Duodenal mucosa (tissue), 2 donors: ENCODE measurements around the gene P2RX4.

Source experiments
- H3K27ac ChIP-seq: one replicate; pipeline ENCODE4 v1.7.0; 2013; ENCODE audit warnings: low read depth, low read length
- H3K27me3 ChIP-seq, 2 donors: one replicate each; pipeline ENCODE4 v1.7.0; 2013; ENCODE audit warnings: low read length in 2 of 2, control low read depth in 1 of 2; ENCODE audit not compliant: insufficient read depth in 2 of 2, control insufficient read depth in 1 of 2
- H3K36me3 ChIP-seq, 2 donors: one replicate each; pipeline ENCODE4 v1.7.0; 2013; ENCODE audit warnings: low read length in 2 of 2, control low read depth in 1 of 2; ENCODE audit not compliant: insufficient read depth in 2 of 2, control insufficient read depth in 1 of 2
- H3K4me1 ChIP-seq, 2 donors: one replicate each; pipeline ENCODE4 v1.7.0; 2013; ENCODE audit warnings: low read length in 2 of 2, control low read depth in 1 of 2; ENCODE audit not compliant: insufficient read depth in 2 of 2, control insufficient read depth in 1 of 2
- H3K4me3 ChIP-seq, 2 donors: one replicate each; pipeline ENCODE4 v1.7.0; 2013; ENCODE audit warnings: low read length in 2 of 2, low read depth in 1 of 2
- H3K9ac ChIP-seq, 2 donors: one replicate each; pipeline ENCODE4 v1.7.0; 2013; ENCODE audit warnings: low read length in 2 of 2, low read depth in 1 of 2
- H3K9me3 ChIP-seq, 2 donors: one replicate each; pipeline ENCODE4 v1.7.0; 2013; ENCODE audit warnings: low read length in 2 of 2, control low read depth in 1 of 2; ENCODE audit not compliant: control insufficient read depth in 1 of 2

The P2RX4 gene

GRCh38 chr12:121239351-121240061 lies 29.6 kb downstream of the P2RX4 start:
- no peak overlapping the region for H3K4me3 ChIP-seq
- no peaks in the 10 kb centered on the region for H3K27me3 ChIP-seq
- H3K4me1 ChIP-seq: peaks cover 14 to 16% of the 10 kb centered on the region in 2 donors
- H3K36me3 ChIP-seq: peaks cover 16 to 53% of the 10 kb centered on the region in 2 donors
- no peak overlapping the region for H3K27ac ChIP-seq
- H3K9ac ChIP-seq: no peak overlapping the region
- no peaks in the 10 kb centered on the region for H3K9me3 ChIP-seq

- Histone ChIP-seq H3K9me3 (no peaks in the 10 kb centered on the region), H3K27ac (no peak overlapping the region), H3K9ac (no peak overlapping the region), H3K4me3 (no peak overlapping the region), H3K4me1 (peaks cover 14 to 16% of the 10 kb centered on the region in 2 donors), H3K27me3 (no peaks in the 10 kb centered on the region), H3K36me3 (peaks cover 22 to 55% of the 10 kb centered on the region in 2 donors)
These were observed 30.1 kb downstream of the P2RX4 start for GRCh38 chr12:121240062-121240420.

GRCh38 chr12:121240484-121241101 lies 30.7 kb downstream of the P2RX4 start:
- peak overlapping the region in 1 of 2 donors; percentile 36 for H3K4me3 ChIP-seq
- H3K27ac ChIP-seq: peak overlapping the region; percentile 26
- H3K36me3 ChIP-seq: peaks cover 23 to 59% of the 10 kb centered on the region in 2 donors
- peaks cover 14 to 16% of the 10 kb centered on the region in 2 donors for H3K4me1 ChIP-seq
- H3K9ac ChIP-seq: peak overlapping the region in 1 of 2 donors; percentile 35
- no peaks in the 10 kb centered on the region for H3K9me3 ChIP-seq
- no peaks in the 10 kb centered on the region for H3K27me3 ChIP-seq

DNA sequence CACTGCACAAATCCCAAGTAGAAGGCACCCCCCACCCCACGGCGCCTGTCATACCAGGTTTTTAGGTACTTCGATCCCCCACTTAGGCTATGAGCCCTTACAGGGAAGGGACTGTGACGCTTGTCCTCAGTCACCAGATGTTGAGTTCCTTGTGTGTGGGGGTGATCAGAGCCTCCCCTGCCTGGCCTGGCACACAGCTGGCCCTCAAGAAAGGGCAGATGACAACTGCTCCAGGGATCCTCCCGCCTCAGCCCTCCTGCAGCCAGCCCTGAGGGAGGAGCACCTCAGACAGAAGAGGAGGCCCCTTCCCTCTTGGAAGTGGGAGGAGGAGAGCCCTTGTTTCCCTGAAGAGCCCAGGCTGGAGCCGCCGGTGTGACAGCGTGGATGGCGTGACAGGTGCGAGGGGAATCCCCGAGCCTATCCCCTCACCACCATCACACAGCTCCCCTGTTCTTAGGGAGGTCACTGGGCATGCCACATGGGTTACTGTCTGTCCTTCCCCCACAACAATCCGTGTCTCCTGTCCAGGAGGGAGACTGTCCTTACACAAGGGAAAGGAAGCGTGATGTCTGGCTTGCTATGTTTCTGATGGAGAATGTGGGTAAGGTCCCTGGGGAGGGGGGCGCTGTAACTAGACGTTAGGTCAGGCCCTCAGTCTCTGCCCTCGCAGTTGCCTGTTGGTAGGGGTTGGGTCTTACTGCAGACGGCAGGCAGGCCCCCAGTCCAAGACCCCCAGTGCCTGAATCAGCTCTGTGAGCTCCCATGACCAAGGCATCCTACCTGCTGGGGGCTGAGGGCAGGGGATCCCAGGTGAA lies 31.4 kb downstream of the P2RX4 start:
- Histone ChIP-seq H3K4me3 (no peak overlapping the region), H3K27me3 (no peaks in the 10 kb centered on the region), H3K36me3 (peaks cover 23 to 54% of the 10 kb centered on the region in 2 donors), H3K4me1 (peaks cover 14 to 16% of the 10 kb centered on the region in 2 donors), H3K9me3 (no peaks in the 10 kb centered on the region), H3K9ac (peak overlapping the region in 1 of 2 donors; percentile 35), H3K27ac (no peak overlapping the region)

GRCh38 chr12:121245031-121245430 lies 35.1 kb downstream of the P2RX4 start:
- Histone ChIP-seq H3K27me3 (no peaks in the 10 kb centered on the region), H3K27ac (no peak overlapping the region), H3K4me3 (no peak overlapping the region), H3K4me1 (peaks cover 9 to 12% of the 10 kb centered on the region in 2 donors), H3K9me3 (no peaks in the 10 kb centered on the region), H3K36me3 (peaks cover 35 to 67% of the 10 kb centered on the region in 2 donors), H3K9ac (no peak overlapping the region)

- H3K36me3 ChIP-seq: peaks cover 41 to 71% of the 10 kb centered on the region in 2 donors
- H3K4me1 ChIP-seq: peaks cover 7% of the 10 kb centered on the region in 2 donors
- no peaks in the 10 kb centered on the region for H3K27me3 ChIP-seq
- H3K9ac ChIP-seq: no peak overlapping the region
- H3K9me3 ChIP-seq: no peaks in the 10 kb centered on the region
- H3K4me3 ChIP-seq: no peak overlapping the region
- no peak overlapping the region for H3K27ac ChIP-seq
These were observed 36.0 kb downstream of the P2RX4 start for GRCh38 chr12:121245951-121246350.

GRCh38 chr12:121246893-121247557 lies 37.1 kb downstream of the P2RX4 start:
- Histone ChIP-seq H3K27ac (no peak overlapping the region), H3K36me3 (peaks cover 41 to 76% of the 10 kb centered on the region in 2 donors), H3K9ac (no peak overlapping the region), H3K4me1 (no peaks in the 10 kb centered on the region), H3K4me3 (no peak overlapping the region), H3K9me3 (no peaks in the 10 kb centered on the region), H3K27me3 (no peaks in the 10 kb centered on the region)

DNA sequence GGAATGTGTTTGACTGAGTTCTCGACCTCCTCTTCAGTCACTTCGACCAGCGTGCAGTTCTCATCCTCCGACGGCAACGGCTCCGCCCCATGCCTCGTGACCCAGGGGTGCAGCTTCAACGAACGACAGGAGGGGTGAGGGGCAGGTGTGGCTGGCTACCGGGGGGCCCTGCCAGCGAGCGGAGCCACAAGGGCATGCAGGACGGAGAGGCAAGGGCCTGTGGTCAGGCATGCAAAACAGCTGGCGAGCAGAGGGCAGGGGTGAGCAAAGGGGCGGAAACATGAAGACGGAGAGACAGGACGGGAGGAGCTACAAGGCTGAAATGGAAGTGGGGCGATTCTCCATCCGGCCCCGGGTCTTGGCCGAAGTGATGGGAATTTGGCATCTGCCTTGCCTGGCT lies 38.7 kb downstream of the P2RX4 start:
- no peak overlapping the region for H3K27ac ChIP-seq
- H3K36me3 ChIP-seq: peaks cover 49 to 86% of the 10 kb centered on the region in 2 donors
- H3K9ac ChIP-seq: no peak overlapping the region
- no peak overlapping the region for H3K4me3 ChIP-seq
- no peaks in the 10 kb centered on the region for H3K27me3 ChIP-seq
- H3K9me3 ChIP-seq: no peaks in the 10 kb centered on the region
- no peaks in the 10 kb centered on the region for H3K4me1 ChIP-seq

DNA sequence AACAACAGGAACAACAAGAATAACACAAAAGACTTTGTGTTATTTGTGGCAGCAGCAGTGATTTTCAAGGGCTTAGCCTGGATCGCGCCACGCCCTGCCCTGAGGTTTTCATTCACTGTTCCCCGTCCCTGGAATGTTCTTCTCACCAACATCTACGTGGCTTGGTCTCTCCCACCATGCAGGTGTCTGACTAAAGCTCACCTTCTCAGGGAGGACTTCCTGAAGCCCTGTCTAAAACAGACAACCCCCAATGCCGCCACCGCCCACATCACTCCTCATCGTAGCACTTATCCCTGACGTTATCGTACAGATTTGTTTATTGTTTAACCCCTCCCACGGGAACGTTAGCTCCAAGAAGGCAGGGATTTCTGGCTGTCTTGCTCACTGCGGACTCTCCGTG lies 40.4 kb downstream of the P2RX4 start:
- no peaks in the 10 kb centered on the region for H3K27me3 ChIP-seq
- H3K27ac ChIP-seq: no peak overlapping the region
- no peaks in the 10 kb centered on the region for H3K4me1 ChIP-seq
- H3K4me3 ChIP-seq: no peak overlapping the region
- no peak overlapping the region for H3K9ac ChIP-seq
- H3K9me3 ChIP-seq: no peaks in the 10 kb centered on the region
- H3K36me3 ChIP-seq: peaks cover 38 to 84% of the 10 kb centered on the region in 2 donors
